ENCODE measurements around the gene CSHL1. TPM values are rescaled to one million over a fixed set of nuclear protein-coding genes. Genes with fewer than 3 reads are reported as not detected.
"Not testable (repeated sequence)": the region's sequence is repeated elsewhere in the genome, so short reads cannot be mapped to it uniquely, and the experiment has no call there.

CSHL1 gene
- total RNA-seq, 2 experiments from 2014 or later, result not detected

DNA sequence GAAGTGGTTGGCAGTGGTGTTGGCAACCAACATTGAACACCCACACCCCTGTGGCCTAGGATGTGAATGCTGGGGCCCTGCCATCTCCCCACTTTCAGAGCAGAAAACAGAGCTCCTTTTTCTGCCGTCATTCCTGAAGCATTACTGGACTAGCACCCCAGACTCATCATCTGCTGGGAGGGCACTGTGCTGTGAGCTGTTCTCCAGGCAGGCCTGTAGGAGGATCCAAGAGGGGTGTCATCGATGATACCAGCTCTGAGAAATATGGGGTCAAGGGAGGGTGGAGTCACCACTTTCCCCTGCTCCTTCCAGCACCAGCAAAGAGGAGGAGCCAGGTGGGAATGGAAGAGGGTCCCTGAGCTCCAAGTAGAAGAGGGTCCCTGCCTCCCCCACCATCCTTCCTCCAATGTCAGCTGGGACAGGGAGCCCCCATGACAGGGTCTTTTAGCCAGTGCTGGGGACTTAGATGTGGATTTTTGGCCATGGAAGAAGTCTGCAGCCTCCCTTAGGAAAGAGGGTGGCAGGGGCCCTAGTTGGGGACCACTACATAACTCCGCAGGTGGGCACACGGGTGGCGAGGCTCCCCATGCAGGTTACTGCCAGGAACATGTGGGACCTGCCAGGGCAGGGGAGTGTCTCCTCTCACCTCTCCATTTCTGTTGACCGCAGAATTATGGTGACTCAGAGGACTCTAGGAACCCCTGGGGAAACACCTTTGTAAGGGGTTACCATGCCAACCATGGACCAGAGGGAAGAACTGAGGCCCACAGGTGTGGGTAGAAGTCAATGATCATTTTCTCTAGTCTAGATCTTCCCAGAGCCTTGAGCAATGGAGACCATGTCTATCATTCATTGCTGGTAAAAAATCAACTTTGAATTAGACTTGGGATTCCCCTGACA is 11.9 kb downstream of the CSHL1 start:
- DNase-seq, result peak; percentile 74
- not testable (repeated sequence) for H3K27ac Mint-ChIP-seq

DNA sequence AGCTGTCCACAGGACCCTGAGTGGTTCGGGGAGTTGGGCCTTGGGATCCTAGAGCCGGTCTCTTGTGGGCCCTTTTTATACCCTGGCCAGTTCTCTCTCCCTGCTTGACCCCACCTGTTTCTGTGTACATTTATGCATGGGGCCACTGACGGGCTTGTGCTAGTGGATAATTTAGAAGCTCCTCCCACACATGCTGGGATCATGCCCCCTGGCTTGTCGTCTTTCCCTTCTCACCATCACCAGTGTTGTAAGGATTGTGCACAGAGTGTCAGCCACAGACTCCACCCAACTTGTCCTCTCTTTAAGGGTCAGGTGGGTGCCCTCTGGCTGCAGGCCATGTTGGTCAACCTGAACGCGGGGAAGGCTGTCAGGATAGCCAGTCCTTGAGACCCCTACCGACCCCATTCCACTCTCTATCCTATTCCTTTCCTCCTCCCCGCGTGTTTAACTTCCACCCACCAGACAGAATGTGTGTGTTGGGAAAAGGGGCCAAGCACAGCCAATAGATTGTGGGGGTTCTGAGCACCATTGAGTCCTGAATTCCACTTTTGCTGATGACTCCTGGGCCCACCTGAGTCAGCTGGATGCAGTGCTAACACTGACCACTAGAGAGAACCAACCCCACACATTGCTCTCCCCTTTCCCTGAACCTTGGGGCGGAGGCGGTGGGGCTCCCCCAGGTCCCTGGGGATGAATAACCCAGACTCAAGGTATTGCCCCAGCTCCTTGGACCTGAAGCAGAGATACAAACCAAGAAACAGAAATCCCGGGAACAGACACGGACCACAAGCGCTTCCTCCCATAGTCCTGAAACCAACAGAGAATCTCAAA is 14.3 kb downstream of the CSHL1 start, which contains the start of gene CSH1:
TSS of gene CSH1 (minus strand) at position 51 of the 831 bp plus-strand sequence. CDS start 63 bp downstream, outside the sequence.
- DNase-seq, H3K27ac Mint-ChIP-seq, H3K4me3 Mint-ChIP-seq, H3K9me3 Mint-ChIP-seq, POLR2A ChIA-PET, H3K36me3 Mint-ChIP-seq, H3K27me3 Mint-ChIP-seq: not testable (repeated sequence)
- intact Hi-C loops (cut with micrococcal nuclease), result loop anchor here (5.0 kb wide), 1 partner anchor 131 kb away; no protein-coding TSS in a partner anchor
- CTCF ChIA-PET, result interaction anchor here (0.6 kb wide), 1 partner anchor 420 kb away, joined by 5 read pairs; no protein-coding TSS in a partner anchor
- H3K4me1 Mint-ChIP-seq (ENCODE audit: low read depth), result peaks cover 15% of the 10 kb centered on the region

More for the DNA sequence above, 11.9 kb downstream of the CSHL1 start:
- H3K36me3 Mint-ChIP-seq, POLR2A ChIA-PET, H3K9me3 Mint-ChIP-seq, H3K4me3 Mint-ChIP-seq, H3K27me3 Mint-ChIP-seq: not testable (repeated sequence)
- CTCF ChIA-PET, result interaction anchor here (0.9 to 1.1 kb wide), 2 partner anchors 9 to 47 kb away, joined by 4 to 7 read pairs; no protein-coding TSS in a partner anchor
- intact Hi-C loops (cut with micrococcal nuclease), result loop anchor here (5.0 kb wide), 1 partner anchor 128 kb away; no protein-coding TSS in a partner anchor
- H3K4me1 Mint-ChIP-seq (ENCODE audit: low read depth), result peaks cover 19% of the 10 kb centered on the region

DNA sequence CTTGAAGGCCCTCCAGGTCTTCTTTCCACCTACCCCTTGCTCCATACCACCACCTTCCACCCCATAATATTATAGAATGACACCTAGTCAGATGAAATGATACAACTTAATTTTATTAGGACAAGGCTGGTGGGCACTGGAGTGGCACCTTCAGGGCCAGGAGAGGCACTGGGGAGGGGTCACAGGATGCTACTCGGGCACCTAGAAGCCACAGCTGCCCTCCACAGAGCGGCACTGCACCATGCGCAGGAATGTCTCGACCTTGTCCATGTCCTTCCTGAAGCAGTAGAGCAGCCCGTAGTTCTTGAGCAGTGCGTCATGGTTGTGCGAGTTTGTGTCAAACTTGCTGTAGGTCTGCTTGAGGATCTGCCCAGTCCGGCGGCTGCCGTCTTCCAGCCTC is 16.2 kb downstream of the CSHL1 start:
- H3K9me3 Mint-ChIP-seq, H3K36me3 Mint-ChIP-seq, H3K4me3 Mint-ChIP-seq, CTCF ChIA-PET, DNase-seq, H3K27ac Mint-ChIP-seq, H3K27me3 Mint-ChIP-seq, POLR2A ChIA-PET: not testable (repeated sequence)
- intact Hi-C loops (cut with micrococcal nuclease), result loop anchor here (5.0 kb wide), 1 partner anchor 132 kb away; no protein-coding TSS in a partner anchor
- H3K4me1 Mint-ChIP-seq (ENCODE audit: low read depth), result peaks cover 13% of the 10 kb centered on the region

DNA sequence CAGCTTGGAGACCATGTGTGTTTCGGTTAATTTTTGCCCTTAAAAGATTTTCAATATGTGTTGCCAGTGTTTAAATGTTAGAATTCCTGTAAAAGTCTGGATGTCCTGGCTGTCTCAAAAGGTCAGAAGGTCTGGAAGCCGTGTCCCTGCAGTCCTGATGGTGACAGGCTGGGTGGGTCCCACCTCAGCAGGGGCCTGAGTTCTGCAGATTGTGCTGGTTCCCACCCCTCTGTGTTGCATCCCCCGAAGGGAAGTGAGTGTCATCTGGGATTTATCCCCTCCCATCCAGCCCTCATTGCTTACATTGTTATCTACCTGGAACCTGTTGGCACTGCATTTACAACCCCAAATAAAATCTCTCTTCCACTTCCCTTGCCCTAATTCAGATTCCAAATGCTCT is 17.0 kb downstream of the CSHL1 start:
- H3K27me3 Mint-ChIP-seq; DNase-seq; H3K9me3 Mint-ChIP-seq; H3K27ac Mint-ChIP-seq; intact Hi-C loops (cut with micrococcal nuclease); H3K4me3 Mint-ChIP-seq; POLR2A ChIA-PET; H3K4me1 Mint-ChIP-seq (ENCODE audit: low read depth); H3K36me3 Mint-ChIP-seq: not testable (repeated sequence)
- CTCF ChIA-PET, result interaction anchor here (5.2 kb wide), 1 partner anchor 17 kb away, joined by 18 read pairs; the partner anchor contains the start of gene CSHL1

DNA sequence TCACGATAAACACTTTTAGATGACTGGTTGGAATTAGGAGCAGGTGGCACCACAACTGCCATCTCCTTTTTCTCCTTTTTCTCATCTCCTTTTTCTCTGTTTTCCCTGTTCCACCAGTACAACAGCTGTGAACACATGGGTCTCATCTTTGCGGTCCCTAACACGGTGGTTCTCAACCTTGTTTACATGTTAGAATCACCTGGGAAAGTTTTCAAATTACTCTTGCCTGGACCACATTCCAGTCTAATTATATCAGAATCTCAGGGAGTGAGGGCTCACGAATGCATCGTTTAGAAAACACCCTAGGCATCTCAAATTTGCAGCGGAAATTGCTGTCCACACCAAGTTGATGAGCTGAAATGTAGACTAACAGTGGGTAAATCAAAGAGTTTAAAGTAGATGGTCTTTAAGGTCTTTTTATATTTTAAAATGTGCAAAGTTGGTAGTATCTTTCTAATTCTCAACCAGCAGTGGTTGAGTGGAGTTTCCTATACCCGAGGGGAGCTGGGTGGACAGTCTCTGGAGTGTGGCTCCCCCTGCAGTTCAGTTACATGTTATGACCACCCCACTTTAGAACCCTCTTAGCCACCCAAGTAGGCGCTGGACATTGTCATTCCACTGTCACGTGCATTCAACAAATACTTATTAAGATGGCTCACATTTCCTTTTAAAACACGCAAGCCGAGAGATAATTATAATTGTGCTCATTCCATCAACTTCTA is 18.6 kb downstream of the CSHL1 start:
- CTCF ChIA-PET, result interaction anchor here (0.6 to 5.2 kb wide), 7 partner anchors 11 to 600 kb away, joined by 3 to 21 read pairs (median 4); partner anchors contain the start of gene CSHL1
- DNase-seq; H3K27ac Mint-ChIP-seq; H3K4me3 Mint-ChIP-seq; POLR2A ChIA-PET; H3K4me1 Mint-ChIP-seq (ENCODE audit: low read depth); H3K36me3 Mint-ChIP-seq; H3K9me3 Mint-ChIP-seq; H3K27me3 Mint-ChIP-seq; intact Hi-C loops (cut with micrococcal nuclease): not testable (repeated sequence)

DNA sequence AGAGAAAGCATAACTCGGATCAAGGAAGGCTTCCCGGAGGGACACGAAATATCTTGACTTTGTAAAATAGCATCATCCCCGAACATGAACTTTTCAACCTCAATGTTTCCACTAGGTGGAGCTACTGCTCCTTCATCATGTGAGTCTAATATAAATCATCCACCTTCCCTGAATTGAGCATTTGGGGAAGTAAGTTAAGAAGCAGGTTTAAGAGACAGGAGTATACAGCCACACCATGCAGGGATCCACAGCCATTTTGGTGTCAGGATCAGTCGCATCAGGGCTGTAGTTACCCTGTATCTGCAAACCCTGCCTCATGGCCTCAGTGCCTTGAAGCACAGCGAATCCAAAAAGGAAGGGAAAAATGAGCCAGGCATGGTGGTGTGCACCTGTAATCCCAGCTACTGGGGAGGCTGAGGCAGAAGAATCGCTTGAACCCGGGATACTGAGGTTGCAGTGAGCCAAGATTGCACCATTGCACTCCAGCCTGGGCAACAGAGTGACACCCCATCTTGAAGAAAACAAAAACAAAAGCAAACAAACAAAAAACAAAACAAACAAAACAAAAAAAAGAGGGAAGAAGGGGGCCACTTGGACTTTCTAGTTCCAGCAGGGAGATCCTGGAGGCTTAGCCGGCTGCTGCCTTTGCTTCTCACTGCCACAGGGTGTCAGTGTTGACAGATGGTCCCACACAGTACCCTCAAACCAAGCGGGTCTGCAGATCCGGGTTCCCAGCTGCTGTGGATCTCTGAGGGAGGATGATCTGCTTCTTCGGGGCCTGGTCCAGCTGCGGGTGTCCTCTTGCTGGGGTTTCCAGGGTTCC is 21.8 kb downstream of the CSHL1 start:
- H3K27ac Mint-ChIP-seq; H3K9me3 Mint-ChIP-seq; intact Hi-C loops (cut with micrococcal nuclease); H3K4me3 Mint-ChIP-seq; H3K36me3 Mint-ChIP-seq; POLR2A ChIA-PET; H3K27me3 Mint-ChIP-seq; H3K4me1 Mint-ChIP-seq (ENCODE audit: low read depth); DNase-seq: not testable (repeated sequence)
- CTCF ChIA-PET, result interaction anchor here (0.6 to 5.2 kb wide), 12 partner anchors 9 to 1864 kb away, joined by 3 to 21 read pairs (median 7); partner anchors contain the start of gene CSHL1

DNA sequence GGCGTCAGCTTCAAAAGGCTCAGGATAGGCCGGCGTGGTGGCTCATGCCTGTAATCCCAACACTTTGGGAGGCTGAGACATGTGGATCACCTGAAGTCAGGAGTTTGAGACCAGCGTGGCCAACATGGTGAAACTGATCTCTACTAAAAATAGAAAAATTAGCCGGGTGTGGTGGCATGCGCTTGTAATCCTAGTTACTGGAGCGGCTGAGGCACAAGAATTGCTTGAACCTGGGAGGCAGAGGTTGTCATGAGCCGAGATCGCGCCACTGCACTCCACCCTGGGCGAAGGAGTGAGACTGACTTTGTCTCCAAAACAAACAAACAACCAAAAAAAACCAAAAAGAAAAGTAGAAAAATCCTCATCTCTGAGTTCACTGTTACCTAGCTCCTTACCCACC is 25.9 kb downstream of the CSHL1 start:
- DNase-seq; POLR2A ChIA-PET; H3K36me3 Mint-ChIP-seq; H3K4me3 Mint-ChIP-seq; H3K27ac Mint-ChIP-seq; H3K9me3 Mint-ChIP-seq; intact Hi-C loops (cut with micrococcal nuclease); H3K27me3 Mint-ChIP-seq; H3K4me1 Mint-ChIP-seq (ENCODE audit: low read depth): not testable (repeated sequence)
- CTCF ChIA-PET, result interaction anchor here (0.6 kb wide), 1 partner anchor 12 kb away, joined by 4 read pairs; no protein-coding TSS in a partner anchor

DNA sequence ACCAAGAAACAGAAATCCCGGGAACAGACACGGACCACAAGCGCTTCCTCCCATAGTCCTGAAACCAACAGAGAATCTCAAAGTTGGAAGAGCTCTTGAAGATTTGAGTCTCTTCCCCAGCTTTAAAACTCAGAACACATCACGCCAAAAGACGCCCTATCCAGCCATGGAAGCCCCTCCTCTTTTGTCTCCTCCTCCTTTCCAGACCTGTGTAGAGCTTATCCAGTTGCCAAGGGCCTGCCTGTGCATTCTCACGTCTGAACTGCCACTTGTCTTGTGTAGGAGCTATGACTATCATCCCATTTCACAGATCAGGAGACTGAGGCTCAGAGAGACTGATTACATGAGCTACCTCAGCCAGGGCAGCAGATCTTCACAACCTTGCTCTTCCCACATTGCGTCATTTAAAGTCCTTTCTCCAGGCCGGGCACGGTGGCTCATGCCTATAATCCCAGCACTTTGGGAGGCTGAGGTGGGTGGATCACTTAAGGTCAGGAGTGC is 28.4 kb downstream of the CSHL1 start:
- H3K9me3 Mint-ChIP-seq; H3K27ac Mint-ChIP-seq; H3K27me3 Mint-ChIP-seq; H3K4me3 Mint-ChIP-seq; DNase-seq; H3K4me1 Mint-ChIP-seq (ENCODE audit: low read depth); H3K36me3 Mint-ChIP-seq; intact Hi-C loops (cut with micrococcal nuclease): not testable (repeated sequence)
- ChIA-PET CTCF (interaction anchor here (0.8 to 2.1 kb wide), 6 partner anchors 24 to 408 kb away, joined by 3 to 6 read pairs (median 4); partner anchors contain the start of gene CSHL1), POLR2A (interaction anchor here (0.6 kb wide), 1 partner anchor 112 kb away, joined by 3 read pairs; no protein-coding TSS in a partner anchor)

DNA sequence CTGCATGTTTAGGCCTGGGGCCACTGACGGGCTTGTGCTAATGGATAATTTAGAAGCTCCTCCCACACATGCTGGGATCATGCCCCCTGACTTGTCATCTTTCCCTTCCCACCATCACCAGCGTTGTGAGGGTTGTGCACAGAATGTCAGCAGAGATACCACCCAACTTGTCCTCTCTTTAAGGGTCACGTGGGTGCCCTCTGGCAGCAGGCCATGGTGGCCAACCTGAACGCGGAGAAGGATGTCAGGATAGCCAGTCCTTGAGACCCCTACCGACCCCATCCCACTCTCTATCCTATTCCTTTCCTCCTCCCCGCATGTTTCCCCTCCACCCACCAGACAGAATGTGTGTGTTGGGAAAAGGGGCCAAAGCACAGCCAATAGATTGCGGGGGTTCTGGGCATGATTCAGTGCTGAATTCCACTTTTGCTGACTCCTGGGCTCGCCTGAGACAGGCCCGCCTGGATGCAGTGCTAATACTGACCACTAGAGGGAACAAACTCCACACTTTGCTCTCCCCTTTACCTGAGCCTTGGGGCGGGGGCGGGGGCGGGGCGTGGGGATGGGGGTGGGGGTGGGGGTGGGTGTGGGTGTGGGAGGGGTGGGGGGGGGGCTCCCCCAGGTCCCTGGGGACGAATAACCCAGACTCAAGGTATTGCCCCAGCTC is 29.0 kb downstream of the CSHL1 start, which contains the start of gene GH2:
TSS of gene GH2 (minus strand) at position 10 of the 667 bp plus-strand sequence. CDS start 143 bp downstream, outside the sequence.
- POLR2A ChIA-PET, result no interaction called here
- CTCF ChIA-PET, result interaction anchor here (0.6 to 2.1 kb wide), 10 partner anchors 21 to 409 kb away, joined by 3 to 6 read pairs (median 4); partner anchors contain the start of gene CSHL1
- peak; percentile 75 for DNase-seq
- no peaks in the 10 kb centered on the region for H3K4me1 Mint-ChIP-seq (ENCODE audit: low read depth)
- intact Hi-C loops (cut with micrococcal nuclease), result no loop called here
- H3K9me3 Mint-ChIP-seq, result no peaks in the 10 kb centered on the region
- no peaks in the 10 kb centered on the region for H3K27me3 Mint-ChIP-seq
- peak within 1 kb of the TSS; percentile 8 for H3K27ac Mint-ChIP-seq
- no peak within 1 kb of the TSS for H3K4me3 Mint-ChIP-seq
- H3K36me3 Mint-ChIP-seq, result no peaks in the 10 kb centered on the region

DNA sequence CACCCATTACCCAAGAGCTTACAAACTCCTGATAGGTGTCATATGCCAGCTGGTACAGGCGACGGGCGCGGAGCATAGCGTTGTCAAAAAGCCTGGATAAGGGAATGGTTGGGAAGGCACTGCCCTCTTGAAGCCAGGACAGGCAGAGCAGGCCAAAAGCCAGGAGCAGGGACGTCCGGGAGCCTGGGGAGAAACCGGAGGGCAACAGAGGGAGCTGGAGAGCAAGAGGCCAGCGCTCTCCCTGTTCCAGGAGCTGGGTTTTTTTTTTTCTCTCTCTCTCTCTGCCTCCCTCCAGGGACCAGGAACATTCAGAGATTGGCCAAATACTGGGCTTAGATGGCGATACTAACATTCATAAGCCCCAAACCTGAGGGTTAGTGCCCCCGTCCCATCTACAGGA is 29.7 kb downstream of the CSHL1 start:
- H3K36me3 Mint-ChIP-seq; H3K9me3 Mint-ChIP-seq; POLR2A ChIA-PET; H3K27me3 Mint-ChIP-seq; H3K4me3 Mint-ChIP-seq; H3K4me1 Mint-ChIP-seq (ENCODE audit: low read depth); intact Hi-C loops (cut with micrococcal nuclease); DNase-seq: not testable (repeated sequence)
- CTCF ChIA-PET, result interaction anchor here (0.6 to 2.1 kb wide), 5 partner anchors 21 to 303 kb away, joined by 3 to 6 read pairs (median 4); no protein-coding TSS in a partner anchor
- peak overlapping the region; percentile 8 for H3K27ac Mint-ChIP-seq

All from activated CD4-positive, alpha-beta memory T cell treated with anti-CD3 and anti-CD28 coated beads for 36 hours (primary cell).